HepG2 (cell line): ENCODE results near the gene CNDP1. TPM values are rescaled to one million over a fixed set of nuclear protein-coding genes. Genes with fewer than 3 reads are reported as not detected.

ENCODE experiments used
- ATAC-seq: fragments of 200-7000 bp; cut with Tn5 transposase; 3 replicates; pipeline ENCODE4 v1.9.1; 2020; ENCODE audit warnings: mild to moderate bottlenecking, moderate library complexity
- BruUV-seq: library from RNA; stranded (reverse); fragments of 400-500 nt; replicated peaks from 2 replicates; lab custom pipeline; 2021; lab: Mats Ljungman, UMichigan
- CTCF ChIA-PET: fragments of 300-600 bp; formaldehyde crosslinking; extraction: SDS; loops from one replicate; lab custom pipeline; 2021; ENCODE audit warnings: low total read pairs, inconsistent platforms, low intra/inter-chr PET ratio; lab: Yijun Ruan, JAX
- POLR2A ChIA-PET: fragments of 350-600 bp; sonication (Branson Sonifier 250); formaldehyde crosslinking; loops from one replicate; lab custom pipeline; 2020; ENCODE audit warnings: antibody characterized with exemption, inconsistent platforms; lab: Yijun Ruan, JAX
- DNase-seq: peaks from one replicate; pipeline ENCODE4 v3.0.0-alpha.2; 2015; ENCODE audit warnings: low spot score
- FAIRE-seq: peaks from 3 replicates; lab custom pipeline; 2011; peaks lifted over from hg19 to GRCh38; lab: Jason Lieb, UNC
- H2AFZ ChIP-seq: one replicate; pipeline ENCODE4 v1.6.1; 2011; ENCODE audit warnings: low read length, inconsistent platforms
- H3K27ac ChIP-seq: fragments of 300-600 bp; 3 replicates; pipeline ENCODE4 v1.8.0; 2011; ENCODE audit warnings: mixed run types, mild to moderate bottlenecking, mixed read lengths, low read length, inconsistent platforms; ENCODE audit not compliant: insufficient read depth; ENCODE audit errors: extremely low read length
- H3K27me3 ChIP-seq, 2 experiments: fragments of 200-600 bp in 1 of 2; 2 replicates in 1 of 2; 3 replicates in 1 of 2; pipeline versions ENCODE4 v1.6.0 to v1.8.0; 2011; ENCODE audit warnings: low read length in 2 of 2, mild to moderate bottlenecking in 2 of 2, moderate library complexity in 2 of 2, inconsistent platforms in 1 of 2; ENCODE audit not compliant: insufficient read depth in 2 of 2, control insufficient read depth in 1 of 2
- H3K36me3 ChIP-seq, 2 experiments: fragments of 200-600 bp in 1 of 2; replicated peaks in 1 of 2; 2 replicates in 1 of 2; 3 replicates in 1 of 2; pipeline versions ENCODE4 v1.5.1 to v1.8.0; 2011; ENCODE audit warnings: low read length in 2 of 2, inconsistent platforms in 1 of 2; ENCODE audit not compliant: insufficient read depth in 2 of 2, control insufficient read depth in 1 of 2
- H3K4me1 ChIP-seq: 2 replicates; pipeline ENCODE4 v1.5.1; 2012; ENCODE audit warnings: low read length, inconsistent platforms; ENCODE audit not compliant: insufficient read depth
- H3K4me2 ChIP-seq: 2 replicates; pipeline ENCODE4 v1.6.0; 2011; ENCODE audit warnings: low read depth, low read length, inconsistent platforms
- H3K4me3 ChIP-seq, 3 experiments: fragments of 200-600 bp in 1 of 3; sonication (generic), shearing (Covaris generic) in 1 of 3; replicated peaks in 1 of 3; 2 replicates each; pipeline ENCODE4 v1.5.1; 2011 to 2016; ENCODE audit warnings: low read length in 3 of 3, inconsistent platforms in 2 of 3, low read depth in 2 of 3, mild to moderate bottlenecking in 2 of 3, control low read depth in 1 of 3, mixed read lengths in 1 of 3; ENCODE audit not compliant: insufficient read depth in 1 of 3
- H3K79me2 ChIP-seq: one replicate; pipeline ENCODE4 v1.6.1; 2011; ENCODE audit warnings: low read length, inconsistent platforms; ENCODE audit not compliant: insufficient read depth
- H3K9ac ChIP-seq: 2 replicates; pipeline ENCODE4 v1.6.0; 2011; ENCODE audit warnings: mild to moderate bottlenecking, low read depth, low read length, inconsistent platforms; ENCODE audit not compliant: insufficient read depth
- H3K9me3 ChIP-seq: 2 replicates; pipeline ENCODE4 v1.5.1; 2012; ENCODE audit warnings: mild to moderate bottlenecking, low read length
- H4K20me1 ChIP-seq: 2 replicates; pipeline ENCODE4 v1.6.0; 2011; ENCODE audit warnings: inconsistent platforms, mild to moderate bottlenecking, low read length, moderate library complexity; ENCODE audit not compliant: insufficient read depth
- AGO2 ChIP-seq: fragments of 200-400 bp; formaldehyde crosslinking; optimal IDR thresholded peaks from 2 replicates; pipeline ENCODE3; 2017; ENCODE audit warnings: mild to moderate bottlenecking, low read depth, low read length, moderate library complexity
- ARNT ChIP-seq: fragments of 450-650 bp; IDR thresholded peaks from 2 replicates; pipeline ENCODE4 v1.6.1; 2017
- ARNTL ChIP-seq: sonication (generic); formaldehyde crosslinking; IDR thresholded peaks from 2 replicates; pipeline ENCODE4 v1.4.0; 2020; ENCODE audit warnings: mild to moderate bottlenecking, missing genetic modification reagents
- BORCS8-MEF2B ChIP-seq: sonication (generic); formaldehyde crosslinking; IDR thresholded peaks from 2 replicates; pipeline ENCODE4 v1.8.0; 2022; ENCODE audit warnings: mild to moderate bottlenecking, missing genetic modification reagents
- HNF4G ChIP-seq, 2 experiments: sonication (generic) in 1 of 2; formaldehyde crosslinking in 1 of 2; IDR thresholded peaks; 2 replicates each; pipeline versions ENCODE4 v1.4.0 to v1.6.1; 2011 to 2020; ENCODE audit warnings: borderline replicate concordance in 2 of 2, low read depth in 2 of 2, mild to moderate bottlenecking in 2 of 2, low read length in 1 of 2, missing genetic modification reagents in 1 of 2, moderate library complexity in 1 of 2
- ISL2 ChIP-seq: sonication (generic); formaldehyde crosslinking; IDR thresholded peaks from 2 replicates; pipeline ENCODE4 v1.5.0; 2020; ENCODE audit warnings: missing genetic modification reagents
- ZIK1 ChIP-seq: sonication (generic); formaldehyde crosslinking; IDR thresholded peaks from 2 replicates; pipeline ENCODE4 v1.5.0; 2020; ENCODE audit warnings: mild to moderate bottlenecking, low read depth, missing genetic modification reagents, borderline replicate concordance
- ZNF761 ChIP-seq: sonication (generic); formaldehyde crosslinking; conservative IDR thresholded peaks from 2 replicates; pipeline ENCODE4 v1.4.0; 2020; ENCODE audit warnings: mild to moderate bottlenecking, missing genetic modification reagents
- ZNF781 ChIP-seq: sonication (generic); formaldehyde crosslinking; IDR thresholded peaks from 2 replicates; pipeline ENCODE4 v1.5.1; 2020; ENCODE audit warnings: borderline replicate concordance, mild to moderate bottlenecking, missing genetic modification reagents; ENCODE audit errors: not compliant biosample characterization
- ZSCAN12 ChIP-seq: sonication (generic); formaldehyde crosslinking; IDR thresholded peaks from 2 replicates; pipeline ENCODE4 v1.9.0; 2021; ENCODE audit warnings: mild to moderate bottlenecking, missing genetic modification reagents
- WGBS: methylation state at CpG from one replicate; pipeline ENCODE4 v1.1.6; 2017; ENCODE audit warnings: low lambda C conversion rate; 5-methylcytosine and 5-hydroxymethylcytosine counted together
- in situ Hi-C: cut with HindIII; loops from 2 replicates; pipeline ENCODE4 v1.10.0; 2017; ENCODE audit warnings: low pct_unique_long_range_greater_than_20kb; ENCODE audit not compliant: extremely low pct_ligation_motif_present
- intact Hi-C: fragments of 100-400 bp; cut with micrococcal nuclease; formaldehyde crosslinking; loops from one replicate; pipeline ENCODE4 v1.10.0; 2022; ENCODE audit not compliant: unreplicated experiment
- polyA plus RNA-seq, 8 experiments: library from polyadenylated mRNA; depleted of rRNA in 3 of 8; stranded (reverse) in 7 of 8; unstranded in 1 of 8; fragments of >200 nt; fragmentation: Illumina TruSeq in 4 of 8; extraction: Trizol in 4 of 8; gene quantifications; 2 replicates each; pipeline versions ENCODE4 v1.2.1 to v1.2.3, GENCODE V29; 2011 to 2016; ENCODE audit warnings: low read depth in 4 of 8, missing spikeins in 1 of 8, mixed read lengths in 1 of 8; ENCODE audit not compliant: insufficient read depth in 1 of 8
- total RNA-seq, 5 experiments: library from RNA; depleted of rRNA; stranded (reverse); fragments of >200 nt; fragmentation: Illumina TruSeq; extraction: Trizol; gene quantifications; 2 replicates each; pipeline ENCODE4 v1.2.3, GENCODE V29; 2016; ENCODE audit warnings: low read depth in 1 of 5
- TF ChIP-seq, protein P1 (sequence below): sonication (generic); formaldehyde crosslinking; IDR thresholded peaks from 2 replicates; pipeline ENCODE4 v1.5.0; 2020; ENCODE audit warnings: mild to moderate bottlenecking, low read depth, missing genetic modification reagents, borderline replicate concordance
- TF ChIP-seq, protein P2 (sequence below): sonication (generic); formaldehyde crosslinking; IDR thresholded peaks from 2 replicates; pipeline ENCODE4 v1.8.1; 2023; ENCODE audit warnings: mild to moderate bottlenecking, moderate library complexity, missing genetic modification reagents
- TF ChIP-seq, protein P3 (sequence below): sonication (generic); formaldehyde crosslinking; IDR thresholded peaks from 2 replicates; pipeline ENCODE4 v1.9.0; 2021; ENCODE audit warnings: missing genetic modification reagents, mild to moderate bottlenecking, borderline replicate concordance
- TF ChIP-seq, protein P4 (sequence below), 2 experiments: sonication (generic) in 1 of 2; formaldehyde crosslinking in 1 of 2; IDR thresholded peaks; 2 replicates each; pipeline versions ENCODE4 v1.4.0 to v1.6.1; 2018 to 2020; ENCODE audit warnings: missing genetic modification reagents in 2 of 2, borderline replicate concordance in 1 of 2, low read depth in 1 of 2, mild to moderate bottlenecking in 1 of 2, missing biosample characterization in 1 of 2
- TF ChIP-seq, protein P5 (sequence below): sonication (generic); formaldehyde crosslinking; IDR thresholded peaks from 2 replicates; pipeline ENCODE4 v1.4.0; 2020; ENCODE audit warnings: missing genetic modification reagents, mild to moderate bottlenecking, borderline replicate concordance

The CNDP1 gene
- total and polyA plus RNA-seq, 2 of the 13 experiments (the other 11 are each of a cell fraction or from before 2014, with no cell fraction given) = 0.01 TPM; not detected in 1

DNA sequence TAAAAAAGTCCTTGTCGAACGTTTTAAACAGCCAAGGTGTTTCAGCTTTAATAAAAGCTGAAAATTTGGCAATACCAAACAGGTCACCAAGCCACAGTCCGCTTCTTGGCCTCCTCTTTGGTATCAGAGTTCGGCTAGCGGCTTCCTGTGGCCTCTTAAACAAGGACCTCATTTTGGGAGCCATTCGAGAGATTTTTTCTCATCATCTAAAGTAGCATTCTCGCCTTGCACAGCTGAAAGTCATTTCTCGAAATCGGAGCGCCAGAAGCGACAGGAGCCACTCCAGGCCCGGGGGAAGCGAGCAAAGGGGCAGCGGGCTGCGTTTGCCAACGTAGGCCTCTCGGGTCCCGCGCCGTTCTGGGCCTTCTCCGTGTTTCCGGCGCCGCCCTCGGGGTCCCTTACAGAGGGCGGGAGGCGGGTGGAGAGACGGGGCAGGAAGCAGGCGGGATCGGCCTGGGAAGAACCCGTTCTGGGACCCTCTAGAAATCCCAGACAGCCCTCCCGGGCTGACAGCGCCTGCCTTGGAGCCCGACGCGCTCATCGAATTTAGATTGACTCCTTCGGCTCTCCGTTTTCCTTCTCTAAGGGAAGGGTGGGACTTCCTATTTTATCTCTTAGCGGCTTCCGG is 62.8 kb downstream of the CNDP1 start:
- under 1% methylated on average over 23 of the region's 41 CpGs for WGBS
- Histone ChIP-seq H3K4me1 (peaks cover 26% of the 10 kb centered on the region), H3K36me3 (no peaks in the 10 kb centered on the region; a peak in 1 of 5 replicates), H3K27me3 (no peaks in the 10 kb centered on the region; a peak in 1 of 5 replicates), H2AFZ (peak overlapping the region; percentile 70), H3K9ac (peak overlapping the region; percentile 89), H4K20me1 (no peaks in the 10 kb centered on the region; the same call in 1 of the 2 replicates), H3K9me3 (no peaks in the 10 kb centered on the region), H3K27ac (peak overlapping the region; percentile 85), H3K4me3 (peak overlapping the region; percentile 81 to 91 (median 90)), H3K4me2 (peak overlapping the region; percentile 92), H3K79me2 (peaks cover 52% of the 10 kb centered on the region)
- POLR2A ChIA-PET = interaction anchor here (2.1 kb wide), 1 partner anchor 55 kb away, joined by 10 read pairs; no protein-coding TSS in a partner anchor
- CTCF ChIA-PET = no interaction called here
- DNase-seq (peak; percentile 5), ATAC-seq (peak; percentile 68), FAIRE-seq (no peak)
- in situ Hi-C loops = no loop called here
- BruUV-seq = TSS peak; percentile 63
- intact Hi-C loops = loop anchor here (5.0 kb wide), 2 partner anchors 100 to 615 kb away; partner anchors contain the start of genes CNDP2 and TSHZ1
- TF ChIP-seq, protein P1, sequence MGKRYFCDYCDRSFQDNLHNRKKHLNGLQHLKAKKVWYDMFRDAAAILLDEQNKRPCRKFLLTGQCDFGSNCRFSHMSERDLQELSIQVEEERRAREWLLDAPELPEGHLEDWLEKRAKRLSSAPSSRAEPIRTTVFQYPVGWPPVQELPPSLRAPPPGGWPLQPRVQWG (CRISPR knock-in tag) = no peak
- TF ChIP-seq, protein P2, sequence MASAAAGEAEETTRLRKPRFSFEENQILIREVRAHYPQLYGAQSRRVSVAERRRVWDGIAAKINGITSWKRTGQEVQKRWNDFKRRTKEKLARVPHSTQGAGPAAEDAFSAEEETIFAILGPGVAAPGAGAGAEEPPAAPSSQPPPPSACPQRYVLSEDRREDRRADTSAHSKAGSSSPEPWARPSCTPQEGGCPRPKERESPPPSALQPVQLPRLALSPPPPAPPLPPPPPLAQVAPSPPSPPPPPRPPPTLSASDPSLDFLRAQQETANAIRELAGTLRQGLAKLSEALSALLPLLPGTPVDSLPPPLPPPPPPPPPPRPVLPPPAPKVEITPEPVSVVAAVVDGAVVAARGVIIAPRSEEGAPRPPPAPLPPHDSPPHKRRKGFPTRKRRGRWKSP (CRISPR knock-in tag) = peak; percentile 30; the same call in 1 of the 2 replicates
- TF ChIP-seq ARNTL (CRISPR knock-in tag) (0 out of 2 replicates have a peak, but pooled peaks have one; percentile 28), ARNT (no peak), ISL2 (0 out of 2 replicates have a peak, but pooled peaks have one; percentile 40), ZNF761 (CRISPR knock-in tag) (0 out of 2 replicates have a peak, but pooled peaks have one; percentile 44), HNF4G (IDR thresholded peaks at IDR 0.05; ENCODE audit: borderline replicate concordance, low read depth, low read length) (no peak), HNF4G (CRISPR knock-in tag; IDR thresholded peaks at IDR 0.05; ENCODE audit: borderline replicate concordance, low read depth) (no peak), ZSCAN12 (no peak), ZIK1 (no peak), ZNF781 (peak; percentile 59), AGO2 (peak; percentile 85), BORCS8-MEF2B (peak; percentile 80)
- TF ChIP-seq, protein P3, sequence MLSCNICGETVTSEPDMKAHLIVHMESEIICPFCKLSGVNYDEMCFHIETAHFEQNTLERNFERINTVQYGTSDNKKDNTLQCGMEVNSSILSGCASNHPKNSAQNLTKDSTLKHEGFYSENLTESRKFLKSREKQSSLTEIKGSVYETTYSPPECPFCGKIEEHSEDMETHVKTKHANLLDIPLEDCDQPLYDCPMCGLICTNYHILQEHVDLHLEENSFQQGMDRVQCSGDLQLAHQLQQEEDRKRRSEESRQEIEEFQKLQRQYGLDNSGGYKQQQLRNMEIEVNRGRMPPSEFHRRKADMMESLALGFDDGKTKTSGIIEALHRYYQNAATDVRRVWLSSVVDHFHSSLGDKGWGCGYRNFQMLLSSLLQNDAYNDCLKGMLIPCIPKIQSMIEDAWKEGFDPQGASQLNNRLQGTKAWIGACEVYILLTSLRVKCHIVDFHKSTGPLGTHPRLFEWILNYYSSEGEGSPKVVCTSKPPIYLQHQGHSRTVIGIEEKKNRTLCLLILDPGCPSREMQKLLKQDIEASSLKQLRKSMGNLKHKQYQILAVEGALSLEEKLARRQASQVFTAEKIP (CRISPR knock-in tag) = 0 out of 2 replicates have a peak, but pooled peaks have one; percentile 71
- TF ChIP-seq, protein P4, sequence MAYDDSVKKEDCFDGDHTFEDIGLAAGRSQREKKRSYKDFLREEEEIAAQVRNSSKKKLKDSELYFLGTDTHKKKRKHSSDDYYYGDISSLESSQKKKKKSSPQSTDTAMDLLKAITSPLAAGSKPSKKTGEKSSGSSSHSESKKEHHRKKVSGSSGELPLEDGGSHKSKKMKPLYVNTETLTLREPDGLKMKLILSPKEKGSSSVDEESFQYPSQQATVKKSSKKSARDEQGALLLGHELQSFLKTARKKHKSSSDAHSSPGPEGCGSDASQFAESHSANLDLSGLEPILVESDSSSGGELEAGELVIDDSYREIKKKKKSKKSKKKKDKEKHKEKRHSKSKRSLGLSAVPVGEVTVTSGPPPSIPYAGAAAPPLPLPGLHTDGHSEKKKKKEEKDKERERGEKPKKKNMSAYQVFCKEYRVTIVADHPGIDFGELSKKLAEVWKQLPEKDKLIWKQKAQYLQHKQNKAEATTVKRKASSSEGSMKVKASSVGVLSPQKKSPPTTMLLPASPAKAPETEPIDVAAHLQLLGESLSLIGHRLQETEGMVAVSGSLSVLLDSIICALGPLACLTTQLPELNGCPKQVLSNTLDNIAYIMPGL (CRISPR knock-in tag; IDR thresholded peaks at IDR 0.05; ENCODE audit: borderline replicate concordance in 1 of 2, low read depth in 1 of 2) = peak; percentile 58 to 70; a peak in 3 of 4 replicates
- TF ChIP-seq, protein P5, sequence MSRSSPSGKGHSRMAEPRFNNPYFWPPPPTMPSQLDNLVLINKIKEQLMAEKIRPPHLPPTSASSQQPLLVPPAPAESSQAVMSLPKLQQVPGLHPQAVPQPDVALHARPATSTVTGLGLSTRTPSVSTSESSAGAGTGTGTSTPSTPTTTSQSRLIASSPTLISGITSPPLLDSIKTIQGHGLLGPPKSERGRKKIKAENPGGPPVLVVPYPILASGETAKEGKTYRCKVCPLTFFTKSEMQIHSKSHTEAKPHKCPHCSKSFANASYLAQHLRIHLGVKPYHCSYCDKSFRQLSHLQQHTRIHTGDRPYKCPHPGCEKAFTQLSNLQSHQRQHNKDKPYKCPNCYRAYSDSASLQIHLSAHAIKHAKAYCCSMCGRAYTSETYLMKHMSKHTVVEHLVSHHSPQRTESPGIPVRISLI (CRISPR knock-in tag) = peak; percentile 34; the same call in 1 of the 2 replicates
